ENCODE measurements around the gene BHLHA15.

BHLHA15 gene

DNA sequence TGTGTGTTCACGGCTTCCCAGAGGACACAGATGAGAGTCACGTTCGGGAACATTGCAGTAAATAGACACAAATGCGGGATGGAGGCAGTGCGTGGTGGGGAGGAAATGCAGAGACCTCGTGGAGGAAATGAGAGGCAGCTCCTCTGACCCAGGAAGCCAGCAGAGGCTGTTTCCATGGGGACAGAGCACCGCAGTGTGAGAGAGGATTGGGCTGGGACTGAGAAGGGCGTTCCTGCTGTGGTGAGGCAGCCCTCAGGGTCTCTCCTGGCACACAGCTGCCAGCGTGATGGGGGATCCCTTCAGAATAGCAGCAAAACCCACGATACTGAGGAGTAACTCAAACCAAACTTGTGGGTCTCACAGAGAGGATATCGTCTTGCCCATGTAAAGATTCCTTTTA, 21.7 kb upstream of the BHLHA15 start:
- peaks cover 32% of the 10 kb centered on the region for H3K36me3 ChIP-seq
- H3K4me3 ChIP-seq (ENCODE audit: low read depth, low read length) = no peak overlapping the region
- no peaks in the 10 kb centered on the region for H3K27me3 ChIP-seq (ENCODE audit: insufficient read depth, low read depth, severe bottlenecking)
- no peak for DNase-seq
- H3K9me3 ChIP-seq (ENCODE audit: severe bottlenecking) = no peaks in the 10 kb centered on the region
- no peak overlapping the region for H3K27ac ChIP-seq
- TF ChIP-seq, protein P1, sequence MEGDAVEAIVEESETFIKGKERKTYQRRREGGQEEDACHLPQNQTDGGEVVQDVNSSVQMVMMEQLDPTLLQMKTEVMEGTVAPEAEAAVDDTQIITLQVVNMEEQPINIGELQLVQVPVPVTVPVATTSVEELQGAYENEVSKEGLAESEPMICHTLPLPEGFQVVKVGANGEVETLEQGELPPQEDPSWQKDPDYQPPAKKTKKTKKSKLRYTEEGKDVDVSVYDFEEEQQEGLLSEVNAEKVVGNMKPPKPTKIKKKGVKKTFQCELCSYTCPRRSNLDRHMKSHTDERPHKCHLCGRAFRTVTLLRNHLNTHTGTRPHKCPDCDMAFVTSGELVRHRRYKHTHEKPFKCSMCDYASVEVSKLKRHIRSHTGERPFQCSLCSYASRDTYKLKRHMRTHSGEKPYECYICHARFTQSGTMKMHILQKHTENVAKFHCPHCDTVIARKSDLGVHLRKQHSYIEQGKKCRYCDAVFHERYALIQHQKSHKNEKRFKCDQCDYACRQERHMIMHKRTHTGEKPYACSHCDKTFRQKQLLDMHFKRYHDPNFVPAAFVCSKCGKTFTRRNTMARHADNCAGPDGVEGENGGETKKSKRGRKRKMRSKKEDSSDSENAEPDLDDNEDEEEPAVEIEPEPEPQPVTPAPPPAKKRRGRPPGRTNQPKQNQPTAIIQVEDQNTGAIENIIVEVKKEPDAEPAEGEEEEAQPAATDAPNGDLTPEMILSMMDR (IDR thresholded peaks at IDR 0.05; ENCODE audit: low read depth, low read length) = no peak

DNA sequence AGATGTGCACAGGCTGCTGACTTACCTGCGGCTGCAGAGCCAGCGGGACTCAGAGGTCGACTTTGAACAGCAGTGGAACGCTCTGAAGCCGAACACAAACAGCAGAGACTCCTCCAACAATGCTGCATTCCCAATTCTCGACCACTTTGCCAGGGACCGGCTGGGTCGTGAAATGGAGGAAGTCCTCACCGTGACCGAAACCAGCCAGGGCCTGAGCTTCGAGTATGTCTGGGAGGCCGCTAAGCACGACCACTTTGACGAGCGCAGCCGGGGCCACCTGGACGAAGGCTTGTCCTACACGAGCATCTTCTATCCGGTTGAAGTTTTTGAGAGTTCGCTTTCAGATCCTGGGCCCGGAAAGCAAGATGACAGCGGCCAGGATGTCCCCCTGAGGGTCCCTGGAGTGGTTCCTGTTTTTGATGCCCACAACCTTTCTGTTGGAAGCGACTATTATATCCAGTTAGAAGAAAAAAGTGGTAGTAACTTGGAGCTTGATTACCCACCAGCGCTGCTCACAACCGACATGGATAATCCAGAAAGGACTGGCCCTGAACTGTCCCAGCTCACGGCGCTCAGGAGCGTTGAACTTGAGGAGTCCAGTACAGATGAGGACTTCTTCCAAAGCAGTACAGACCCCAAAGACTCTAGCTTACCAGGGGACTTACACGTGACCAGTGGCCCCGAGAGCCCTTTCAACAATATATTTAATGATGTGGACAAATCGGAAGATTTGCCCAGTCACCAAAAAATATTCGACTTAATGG, 19.4 kb upstream of the BHLHA15 start:
- DNase-seq = no peak
- Histone ChIP-seq H3K36me3 (peaks cover 45% of the 10 kb centered on the region), H3K27ac (no peak overlapping the region), H3K9me3 (ENCODE audit: severe bottlenecking) (no peaks in the 10 kb centered on the region), H3K27me3 (ENCODE audit: insufficient read depth, low read depth, severe bottlenecking) (no peaks in the 10 kb centered on the region), H3K4me3 (ENCODE audit: low read depth, low read length) (no peak overlapping the region)
- TF ChIP-seq, protein P1 (IDR thresholded peaks at IDR 0.05; ENCODE audit: low read depth, low read length) = no peak

DNA sequence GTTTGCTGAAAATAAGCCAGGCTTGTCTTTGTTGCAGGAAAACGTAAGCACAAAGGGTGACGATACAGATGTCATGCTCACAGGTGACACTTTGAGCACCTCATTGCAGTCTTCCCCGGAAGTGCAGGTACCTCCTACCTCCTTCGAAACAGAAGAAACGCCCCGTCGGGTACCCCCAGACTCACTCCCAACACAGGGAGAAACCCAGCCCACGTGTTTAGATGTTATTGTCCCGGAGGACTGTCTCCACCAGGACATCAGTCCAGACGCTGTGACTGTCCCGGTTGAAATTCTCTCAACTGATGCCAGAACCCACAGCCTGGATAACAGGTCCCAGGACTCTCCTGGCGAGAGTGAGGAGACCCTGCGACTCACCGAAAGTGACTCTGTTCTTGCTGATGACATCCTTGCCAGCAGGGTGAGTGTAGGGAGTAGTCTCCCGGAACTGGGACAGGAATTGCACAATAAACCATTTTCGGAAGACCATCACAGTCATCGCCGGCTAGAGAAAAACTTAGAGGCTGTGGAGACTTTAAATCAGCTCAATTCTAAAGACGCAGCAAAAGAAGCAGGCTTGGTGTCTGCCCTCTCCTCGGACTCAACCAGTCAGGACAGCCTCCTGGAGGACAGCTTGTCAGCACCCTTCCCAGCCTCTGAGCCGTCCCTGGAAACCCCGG, 18.3 kb upstream of the BHLHA15 start:
- no peaks in the 10 kb centered on the region for H3K9me3 ChIP-seq (ENCODE audit: severe bottlenecking)
- TF ChIP-seq, protein P1 (IDR thresholded peaks at IDR 0.05; ENCODE audit: low read depth, low read length) = no peak
- H3K36me3 ChIP-seq = peaks cover 42% of the 10 kb centered on the region
- H3K27me3 ChIP-seq (ENCODE audit: insufficient read depth, low read depth, severe bottlenecking) = no peaks in the 10 kb centered on the region
- no peak overlapping the region for H3K4me3 ChIP-seq (ENCODE audit: low read depth, low read length)
- no peak overlapping the region for H3K27ac ChIP-seq
- DNase-seq = no peak

DNA sequence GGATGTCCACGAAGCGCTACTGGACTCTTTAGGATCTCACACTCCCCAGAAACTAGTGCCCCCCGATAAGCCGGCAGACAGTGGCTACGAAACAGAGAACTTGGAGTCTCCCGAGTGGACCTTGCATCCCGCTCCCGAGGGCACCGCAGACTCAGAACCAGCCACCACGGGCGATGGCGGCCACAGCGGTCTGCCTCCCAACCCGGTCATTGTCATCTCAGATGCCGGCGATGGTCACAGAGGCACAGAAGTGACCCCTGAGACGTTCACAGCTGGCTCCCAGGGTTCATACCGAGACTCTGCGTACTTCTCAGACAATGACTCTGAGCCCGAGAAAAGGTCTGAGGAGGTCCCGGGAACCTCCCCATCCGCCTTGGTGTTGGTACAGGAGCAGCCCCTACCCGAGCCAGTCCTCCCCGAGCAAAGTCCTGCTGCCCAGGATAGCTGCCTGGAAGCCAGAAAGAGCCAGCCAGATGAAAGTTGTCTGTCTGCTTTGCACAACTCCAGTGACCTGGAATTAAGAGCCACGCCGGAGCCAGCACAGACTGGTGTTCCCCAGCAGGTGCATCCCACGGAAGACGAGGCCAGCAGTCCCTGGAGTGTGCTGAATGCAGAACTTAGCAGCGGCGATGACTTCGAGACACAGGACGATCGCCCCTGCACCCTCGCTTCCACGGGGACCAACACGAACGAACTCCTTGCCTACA, 17.6 kb upstream of the BHLHA15 start:
- TF ChIP-seq, protein P1 (IDR thresholded peaks at IDR 0.05; ENCODE audit: low read depth, low read length) = no peak
- H3K36me3 ChIP-seq = peaks cover 42% of the 10 kb centered on the region
- no peak for DNase-seq

DNA sequence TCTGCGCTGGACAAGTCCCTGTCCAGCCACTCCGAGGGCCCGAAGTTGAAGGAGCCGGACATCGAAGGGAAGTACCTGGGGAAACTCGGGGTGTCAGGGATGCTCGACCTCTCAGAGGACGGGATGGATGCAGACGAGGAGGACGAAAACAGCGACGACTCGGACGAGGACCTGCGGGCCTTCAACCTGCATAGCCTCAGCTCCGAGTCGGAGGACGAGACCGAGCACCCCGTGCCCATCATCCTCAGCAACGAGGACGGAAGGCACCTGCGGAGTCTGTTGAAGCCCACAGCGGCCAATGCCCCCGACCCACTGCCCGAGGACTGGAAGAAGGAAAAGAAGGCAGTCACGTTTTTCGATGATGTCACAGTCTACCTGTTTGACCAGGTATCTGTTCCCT, 17.1 kb upstream of the BHLHA15 start:
- Histone ChIP-seq H3K27me3 (ENCODE audit: insufficient read depth, low read depth, severe bottlenecking) (no peaks in the 10 kb centered on the region), H3K27ac (no peak overlapping the region), H3K9me3 (ENCODE audit: severe bottlenecking) (no peaks in the 10 kb centered on the region), H3K4me3 (ENCODE audit: low read depth, low read length) (no peak overlapping the region), H3K36me3 (peaks cover 42% of the 10 kb centered on the region)
- TF ChIP-seq, protein P1 (IDR thresholded peaks at IDR 0.05; ENCODE audit: low read depth, low read length) = no peak
- DNase-seq = no peak

More for the DNA sequence above, 17.6 kb upstream of the BHLHA15 start:
- H3K9me3 ChIP-seq (ENCODE audit: severe bottlenecking) = no peaks in the 10 kb centered on the region
- no peaks in the 10 kb centered on the region for H3K27me3 ChIP-seq (ENCODE audit: insufficient read depth, low read depth, severe bottlenecking)
- H3K27ac ChIP-seq = no peak overlapping the region
- no peak overlapping the region for H3K4me3 ChIP-seq (ENCODE audit: low read depth, low read length)
